Nephron progenitor cell (in vitro differentiated cells): ENCODE measurements around the gene PGAP2.
A peak's percentile ranks its signal among the peaks of the same experiment; 100 is the strongest.

ENCODE experiments used
- DNase-seq: peaks from one replicate; pipeline ENCODE4 v3.0.0; 2021
- H3K27ac Mint-ChIP-seq: 2 replicates; pipeline ENCODE4 v1.8.0; 2021; ENCODE audit warnings: mild to moderate bottlenecking, moderate library complexity, mixed read lengths
- H3K27me3 Mint-ChIP-seq: 2 replicates; pipeline ENCODE4 v1.8.0; 2021; ENCODE audit warnings: mild to moderate bottlenecking, low read depth, mixed read lengths; ENCODE audit not compliant: poor library complexity
- H3K36me3 Mint-ChIP-seq: 2 replicates; pipeline ENCODE4 v1.8.0; 2021; ENCODE audit warnings: low read depth, mixed read lengths
- H3K4me1 Mint-ChIP-seq: 2 replicates; pipeline ENCODE4 v1.8.0; 2021; ENCODE audit warnings: mixed read lengths
- H3K4me3 Mint-ChIP-seq: 2 replicates; pipeline ENCODE4 v1.8.0; 2021; ENCODE audit warnings: mild to moderate bottlenecking, moderate library complexity, mixed read lengths
- H3K9me3 Mint-ChIP-seq: 2 replicates; pipeline ENCODE4 v1.8.0; 2021; ENCODE audit warnings: mild to moderate bottlenecking, moderate library complexity, mixed read lengths
- TF ChIP-seq, protein P1 (sequence below): fragments of 200-600 bp; sonication (generic); IDR thresholded peaks from 2 replicates; pipeline ENCODE4 v1.5.0; 2021; ENCODE audit warnings: antibody characterized with exemption

Gene PGAP2

GRCh38 chr11:3802011-3802790, 6.2 kb upstream of the PGAP2 start:
- no peaks in the 10 kb centered on the region for H3K36me3 Mint-ChIP-seq
- H3K27ac Mint-ChIP-seq = peak overlapping the region; percentile 96
- peaks cover 5% of the 10 kb centered on the region for H3K9me3 Mint-ChIP-seq
- TF ChIP-seq, protein P1, sequence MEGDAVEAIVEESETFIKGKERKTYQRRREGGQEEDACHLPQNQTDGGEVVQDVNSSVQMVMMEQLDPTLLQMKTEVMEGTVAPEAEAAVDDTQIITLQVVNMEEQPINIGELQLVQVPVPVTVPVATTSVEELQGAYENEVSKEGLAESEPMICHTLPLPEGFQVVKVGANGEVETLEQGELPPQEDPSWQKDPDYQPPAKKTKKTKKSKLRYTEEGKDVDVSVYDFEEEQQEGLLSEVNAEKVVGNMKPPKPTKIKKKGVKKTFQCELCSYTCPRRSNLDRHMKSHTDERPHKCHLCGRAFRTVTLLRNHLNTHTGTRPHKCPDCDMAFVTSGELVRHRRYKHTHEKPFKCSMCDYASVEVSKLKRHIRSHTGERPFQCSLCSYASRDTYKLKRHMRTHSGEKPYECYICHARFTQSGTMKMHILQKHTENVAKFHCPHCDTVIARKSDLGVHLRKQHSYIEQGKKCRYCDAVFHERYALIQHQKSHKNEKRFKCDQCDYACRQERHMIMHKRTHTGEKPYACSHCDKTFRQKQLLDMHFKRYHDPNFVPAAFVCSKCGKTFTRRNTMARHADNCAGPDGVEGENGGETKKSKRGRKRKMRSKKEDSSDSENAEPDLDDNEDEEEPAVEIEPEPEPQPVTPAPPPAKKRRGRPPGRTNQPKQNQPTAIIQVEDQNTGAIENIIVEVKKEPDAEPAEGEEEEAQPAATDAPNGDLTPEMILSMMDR = no peak
- H3K4me1 Mint-ChIP-seq = peaks cover 13% of the 10 kb centered on the region
- H3K4me3 Mint-ChIP-seq = no peak overlapping the region
- DNase-seq = no peak
- no peaks in the 10 kb centered on the region for H3K27me3 Mint-ChIP-seq

GRCh38 chr11:3803726-3804495, 4.4 kb upstream of the PGAP2 start:
- DNase-seq = no peak
- H3K9me3 Mint-ChIP-seq = no peaks in the 10 kb centered on the region
- TF ChIP-seq, protein P1 = no peak
- H3K4me1 Mint-ChIP-seq = peaks cover 20% of the 10 kb centered on the region
- H3K4me3 Mint-ChIP-seq = no peak overlapping the region
- no peaks in the 10 kb centered on the region for H3K36me3 Mint-ChIP-seq
- H3K27ac Mint-ChIP-seq = no peak overlapping the region
- no peaks in the 10 kb centered on the region for H3K27me3 Mint-ChIP-seq

GRCh38 chr11:3808861-3809623, 682 bp downstream of the PGAP2 start:
- no peak for DNase-seq
- Mint-ChIP-seq H3K4me1 (peaks cover 40% of the 10 kb centered on the region), H3K27me3 (no peaks in the 10 kb centered on the region), H3K27ac (no peak overlapping the region), H3K9me3 (no peaks in the 10 kb centered on the region), H3K4me3 (peak overlapping the region; percentile 98), H3K36me3 (peaks cover 4% of the 10 kb centered on the region)
- TF ChIP-seq, protein P1 = peak; percentile 32

GRCh38 chr11:3809624-3809928, 1.2 kb downstream of the PGAP2 start:
- Mint-ChIP-seq H3K27ac (no peak overlapping the region), H3K9me3 (no peaks in the 10 kb centered on the region), H3K4me1 (peaks cover 36% of the 10 kb centered on the region), H3K36me3 (peaks cover 4% of the 10 kb centered on the region), H3K4me3 (peak overlapping the region; percentile 5), H3K27me3 (no peaks in the 10 kb centered on the region)
- TF ChIP-seq, protein P1 = no peak
- DNase-seq = no peak

DNA sequence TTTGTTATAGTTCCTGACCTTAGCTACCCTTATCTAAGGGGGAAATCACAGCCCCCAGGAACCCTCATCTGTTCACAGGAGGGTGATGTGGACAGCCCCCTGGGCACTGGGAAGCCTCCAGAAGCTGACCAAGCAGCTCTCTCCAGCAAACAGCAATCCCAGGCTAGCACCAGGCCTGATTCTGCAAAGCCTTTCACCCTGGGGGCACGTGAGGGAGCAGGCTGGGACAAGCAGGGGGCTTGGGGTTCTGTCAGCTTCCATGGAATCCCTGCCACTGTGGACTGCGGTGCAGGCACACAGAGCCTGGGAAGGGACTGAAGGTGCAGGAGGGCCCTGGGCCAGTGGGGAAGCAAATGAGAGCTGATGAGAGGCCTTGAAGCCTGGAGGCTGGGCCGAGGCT, 2.1 kb downstream of the PGAP2 start:
- no peaks in the 10 kb centered on the region for H3K9me3 Mint-ChIP-seq
- TF ChIP-seq, protein P1 = no peak
- no peak for DNase-seq
- H3K36me3 Mint-ChIP-seq = peaks cover 4% of the 10 kb centered on the region
- H3K27ac Mint-ChIP-seq = no peak overlapping the region
- peak overlapping the region; percentile 5 for H3K4me3 Mint-ChIP-seq
- no peaks in the 10 kb centered on the region for H3K27me3 Mint-ChIP-seq
- H3K4me1 Mint-ChIP-seq = peaks cover 39% of the 10 kb centered on the region
